ENCODE results near the gene OPHN1. TPM values are rescaled to one million over a fixed set of nuclear protein-coding genes. Genes with fewer than 3 reads are reported as not detected.

OPHN1 gene
- total RNA-seq, 1 donor from 2014 or later, result 10.7 TPM

GRCh38 chrX:68043713-68044438 lies 389.4 kb downstream of the OPHN1 start:
- Histone ChIP-seq H3K27ac (no peak overlapping the region), H3K27me3 (ENCODE audit: low read depth) (no peaks in the 10 kb centered on the region), H3K4me3 (no peak overlapping the region), H3K9me3 (no peaks in the 10 kb centered on the region), H3K4me1 (no peaks in the 10 kb centered on the region), H3K36me3 (no peaks in the 10 kb centered on the region)
- intact Hi-C loops (cut with DNase I), result no loop called here
- ATAC-seq (no peak), DNase-seq (no peak)
- TF ChIP-seq CTCF (IDR thresholded peaks at IDR 0.05), result no peak

- no peaks in the 10 kb centered on the region for H3K27me3 ChIP-seq (ENCODE audit: low read depth)
- H3K4me1 ChIP-seq, result no peaks in the 10 kb centered on the region
- no peaks in the 10 kb centered on the region for H3K9me3 ChIP-seq
- H3K27ac ChIP-seq, result no peak overlapping the region
- ATAC-seq (no peak), DNase-seq (no peak)
- no peak overlapping the region for H3K4me3 ChIP-seq
- no peak for TF ChIP-seq CTCF (IDR thresholded peaks at IDR 0.05)
- no peaks in the 10 kb centered on the region for H3K36me3 ChIP-seq
- intact Hi-C loops (cut with DNase I), result no loop called here
Observed at GRCh38 chrX:68041110-68041509, 392.2 kb downstream of the OPHN1 start.

- H3K36me3 ChIP-seq, result no peaks in the 10 kb centered on the region
- ATAC-seq (peak in 1 of 2 donors; percentile 54), DNase-seq (no peak)
- intact Hi-C loops (cut with DNase I), result no loop called here
- H3K9me3 ChIP-seq, result no peaks in the 10 kb centered on the region
- peak; percentile 17 for TF ChIP-seq CTCF (IDR thresholded peaks at IDR 0.05)
- no peaks in the 10 kb centered on the region for H3K4me1 ChIP-seq
- no peaks in the 10 kb centered on the region for H3K27me3 ChIP-seq (ENCODE audit: low read depth)
- H3K4me3 ChIP-seq, result no peak overlapping the region
- no peak overlapping the region for H3K27ac ChIP-seq
Observed at GRCh38 chrX:68018248-68019203, 414.8 kb downstream of the OPHN1 start.

- intact Hi-C loops (cut with DNase I), result no loop called here
- Histone ChIP-seq H3K4me3 (no peak overlapping the region), H3K4me1 (no peaks in the 10 kb centered on the region), H3K27ac (no peak overlapping the region), H3K27me3 (ENCODE audit: low read depth) (no peaks in the 10 kb centered on the region), H3K36me3 (no peaks in the 10 kb centered on the region), H3K9me3 (peaks cover 6% of the 10 kb centered on the region)
- DNase-seq (no peak), ATAC-seq (no peak)
- no peak for TF ChIP-seq CTCF (IDR thresholded peaks at IDR 0.05)
Observed at GRCh38 chrX:67998540-67998939, 434.8 kb downstream of the OPHN1 start.

Other genes with a start within 250 kb of the OPHN1 start
- gene YIPF6, start 65.6 kb upstream of the OPHN1 start, total RNA-seq, result 45.0 TPM
- 36.5 TPM for gene STARD8, start 214.2 kb upstream of the OPHN1 start, total RNA-seq

Measured in lower lobe of right lung (tissue), 2 donors.